Trophoblast cell (in vitro differentiated cells and primary cell): ENCODE data around the gene ZMYND19. TPM values are rescaled to one million over a fixed set of nuclear protein-coding genes. Genes with fewer than 3 reads are reported as not detected.
A peak's percentile ranks its signal among the peaks of the same experiment; 100 is the strongest.

ENCODE experiments used
- DNase-seq, 2 donors: peaks; one replicate each; pipeline ENCODE4 v3.0.0-alpha.2; 2016
- H2AFZ ChIP-seq: 2 replicates; pipeline ENCODE4 v1.6.1; 2013; ENCODE audit warnings: low read length, moderate library complexity, mild to moderate bottlenecking; ENCODE audit not compliant: insufficient read depth, poor library complexity
- H2AK5ac ChIP-seq: 2 replicates; pipeline ENCODE4 v1.6.1; 2013; ENCODE audit warnings: mild to moderate bottlenecking, low read length
- H2BK120ac ChIP-seq: 2 replicates; pipeline ENCODE4 v1.6.1; 2013; ENCODE audit warnings: low read length, mild to moderate bottlenecking, moderate library complexity; ENCODE audit not compliant: insufficient read depth, poor library complexity
- H2BK12ac ChIP-seq: 2 replicates; pipeline ENCODE4 v1.6.1; 2013; ENCODE audit warnings: mild to moderate bottlenecking, low read length, moderate library complexity
- H2BK5ac ChIP-seq: 2 replicates; pipeline ENCODE4 v1.6.1; 2013; ENCODE audit warnings: low read length, low read depth, moderate library complexity, mild to moderate bottlenecking; ENCODE audit not compliant: poor library complexity
- H3K14ac ChIP-seq: 2 replicates; pipeline ENCODE4 v1.6.1; 2013; ENCODE audit warnings: mild to moderate bottlenecking, low read length
- H3K18ac ChIP-seq: 2 replicates; pipeline ENCODE4 v1.6.1; 2013; ENCODE audit warnings: mild to moderate bottlenecking, low read length
- H3K23ac ChIP-seq: 2 replicates; pipeline ENCODE4 v1.6.1; 2013; ENCODE audit warnings: low read length
- H3K27ac ChIP-seq: 2 replicates; pipeline ENCODE4 v1.5.1; 2013; ENCODE audit warnings: low read depth, mild to moderate bottlenecking, inconsistent platforms, low read length, moderate library complexity
- H3K27me3 ChIP-seq: 2 replicates; pipeline ENCODE4 v1.6.1; 2013; ENCODE audit warnings: inconsistent platforms, mild to moderate bottlenecking, low read length, moderate library complexity; ENCODE audit not compliant: insufficient read depth
- H3K36me3 ChIP-seq, 2 experiments: 1 replicate in 1 of 2; 2 replicates in 1 of 2; pipeline ENCODE4 v1.6.1; 2013; ENCODE audit warnings: low read length in 2 of 2, mild to moderate bottlenecking in 2 of 2, moderate library complexity in 1 of 2; ENCODE audit not compliant: insufficient read depth in 2 of 2, control insufficient read depth in 1 of 2
- H3K4ac ChIP-seq: 2 replicates; pipeline ENCODE4 v1.6.1; 2013; ENCODE audit warnings: low read depth, mild to moderate bottlenecking, low read length, moderate library complexity
- H3K4me1 ChIP-seq, 2 experiments: 1 replicate in 1 of 2; 2 replicates in 1 of 2; pipeline ENCODE4 v1.6.1; 2013; ENCODE audit warnings: low read length in 2 of 2, mild to moderate bottlenecking in 2 of 2, moderate library complexity in 1 of 2; ENCODE audit not compliant: insufficient read depth in 2 of 2, control insufficient read depth in 1 of 2
- H3K4me2 ChIP-seq: 2 replicates; pipeline ENCODE4 v1.6.1; 2013; ENCODE audit warnings: inconsistent platforms, mild to moderate bottlenecking, low read length, moderate library complexity
- H3K4me3 ChIP-seq: 2 replicates; pipeline ENCODE4 v1.5.1; 2013; ENCODE audit warnings: mild to moderate bottlenecking, low read depth, low read length, inconsistent platforms
- H3K79me1 ChIP-seq: one replicate; pipeline ENCODE4 v1.6.1; 2013; ENCODE audit warnings: low read length
- H3K79me2 ChIP-seq: 2 replicates; pipeline ENCODE4 v1.6.1; 2013; ENCODE audit warnings: low read length, mild to moderate bottlenecking; ENCODE audit not compliant: control insufficient read depth, insufficient read depth, poor library complexity
- H3K9ac ChIP-seq: 2 replicates; pipeline ENCODE4 v1.6.1; 2013; ENCODE audit warnings: mild to moderate bottlenecking, low read length
- H3K9me3 ChIP-seq: 2 replicates; pipeline ENCODE4 v1.6.1; 2013; ENCODE audit warnings: low read depth, mild to moderate bottlenecking, control low read depth, inconsistent platforms, low read length; ENCODE audit not compliant: insufficient read depth
- H4K12ac ChIP-seq: 2 replicates; pipeline ENCODE4 v1.6.1; 2013; ENCODE audit warnings: low read depth, mild to moderate bottlenecking, low read length, moderate library complexity
- H4K8ac ChIP-seq: 2 replicates; pipeline ENCODE4 v1.6.1; 2013; ENCODE audit warnings: low read depth, mild to moderate bottlenecking, low read length, moderate library complexity
- H4K91ac ChIP-seq: one replicate; pipeline ENCODE4 v1.6.1; 2013; ENCODE audit warnings: low read depth, mild to moderate bottlenecking, low read length, moderate library complexity
- WGBS: extraction: QIAGEN DNeasy Blood & Tissue Kit; methylation state at CpG from one replicate; pipeline ENCODE4 v1.1.7; 2013; ENCODE audit warnings: missing lambda C conversion rate; ENCODE audit not compliant: insufficient read length, insufficient coverage; ENCODE audit errors: extremely low coverage; 5-methylcytosine and 5-hydroxymethylcytosine counted together
- polyA plus RNA-seq: library from polyadenylated mRNA; stranded (reverse); fragments of 200-250 nt; gene quantifications from 2 replicates; pipeline ENCODE4 v1.2.3, GENCODE V29; 2013

ZMYND19 gene
- 17.6 and 18.7 TPM in 2 replicates for polyA plus RNA-seq

DNA sequence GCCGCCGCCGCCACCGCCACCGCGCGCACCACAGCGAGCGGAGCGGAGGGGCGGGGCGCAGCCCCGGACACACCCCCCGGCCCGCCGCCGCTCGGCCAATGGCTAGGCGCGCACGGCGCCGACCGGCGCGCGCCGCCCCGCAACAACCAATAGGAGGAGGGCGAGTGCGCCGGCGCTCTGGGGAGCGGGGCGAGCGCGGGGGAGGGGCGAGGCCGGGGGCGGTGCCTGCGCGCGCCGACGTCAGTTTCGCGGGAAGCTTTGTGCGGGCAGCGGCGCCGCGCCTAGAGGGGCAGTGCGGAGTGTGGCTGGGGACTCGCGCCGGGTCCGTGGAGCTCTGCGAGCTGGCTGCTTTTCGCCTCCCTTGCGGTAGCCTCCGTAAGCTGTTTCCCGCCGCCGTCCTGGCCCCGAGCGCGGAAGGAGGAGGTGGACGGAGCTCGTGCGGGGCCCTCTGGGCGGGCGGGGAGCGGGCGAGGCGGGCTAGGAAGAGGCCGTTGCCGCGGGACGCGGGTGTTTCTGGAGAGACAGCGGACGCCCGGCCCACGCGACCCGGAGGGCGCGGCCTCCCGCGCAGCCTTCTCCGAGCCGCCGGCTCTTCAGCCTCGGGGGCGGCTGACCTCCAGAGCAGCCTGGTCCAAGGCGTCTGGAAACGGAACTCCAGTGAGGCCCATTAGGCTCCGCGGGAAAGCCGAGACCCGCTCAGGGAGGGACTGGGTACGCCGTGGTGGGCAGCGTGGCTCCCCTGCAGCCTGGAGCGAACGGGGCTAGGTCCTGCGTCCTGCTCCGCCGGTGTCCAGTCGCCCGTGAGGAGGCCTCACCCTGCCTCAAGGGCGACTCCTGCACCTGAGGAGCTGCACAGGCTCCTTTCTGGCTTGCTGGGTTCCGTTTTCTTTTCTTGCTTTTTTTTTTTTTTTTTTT lies at the start of gene ZMYND19:
ZMYND19 (minus strand) TSS at position 44 of the 915 bp plus-strand sequence. CDS start 249 bp downstream, outside the sequence.
- Histone ChIP-seq H2BK5ac (peak within 1 kb of the TSS; percentile 63), H3K79me2 (peaks cover 9% of the 10 kb centered on the region), H3K9me3 (no peaks in the 10 kb centered on the region), H2BK120ac (peak within 1 kb of the TSS; percentile 44), H3K18ac (peak within 1 kb of the TSS; percentile 92), H3K4me1 (peaks cover 4 to 13% of the 10 kb centered on the region in 2 experiments), H3K23ac (peak within 1 kb of the TSS; percentile 43), H4K12ac (peak within 1 kb of the TSS; percentile 87), H4K8ac (peak within 1 kb of the TSS; percentile 83), H4K91ac (peak within 1 kb of the TSS; percentile 66), H3K27ac (peak within 1 kb of the TSS; percentile 52), H3K36me3 (peaks cover 29 to 32% of the 10 kb centered on the region in 2 experiments), H3K4me3 (peak within 1 kb of the TSS; percentile 97), H3K79me1 (peaks cover 6% of the 10 kb centered on the region), H3K27me3 (no peaks in the 10 kb centered on the region), H2BK12ac (no peak within 1 kb of the TSS), H2AK5ac (peak within 1 kb of the TSS; percentile 80), H3K4ac (peak within 1 kb of the TSS; percentile 48), H3K9ac (peak within 1 kb of the TSS; percentile 91), H2AFZ (peak within 1 kb of the TSS; percentile 96), H3K4me2 (peak within 1 kb of the TSS; percentile 95), H3K14ac (peak within 1 kb of the TSS; percentile 82)
- peak; percentile 88 to 96 for DNase-seq
- no CpG with 5 or more reads among the region's 113 CpGs for WGBS

DNA sequence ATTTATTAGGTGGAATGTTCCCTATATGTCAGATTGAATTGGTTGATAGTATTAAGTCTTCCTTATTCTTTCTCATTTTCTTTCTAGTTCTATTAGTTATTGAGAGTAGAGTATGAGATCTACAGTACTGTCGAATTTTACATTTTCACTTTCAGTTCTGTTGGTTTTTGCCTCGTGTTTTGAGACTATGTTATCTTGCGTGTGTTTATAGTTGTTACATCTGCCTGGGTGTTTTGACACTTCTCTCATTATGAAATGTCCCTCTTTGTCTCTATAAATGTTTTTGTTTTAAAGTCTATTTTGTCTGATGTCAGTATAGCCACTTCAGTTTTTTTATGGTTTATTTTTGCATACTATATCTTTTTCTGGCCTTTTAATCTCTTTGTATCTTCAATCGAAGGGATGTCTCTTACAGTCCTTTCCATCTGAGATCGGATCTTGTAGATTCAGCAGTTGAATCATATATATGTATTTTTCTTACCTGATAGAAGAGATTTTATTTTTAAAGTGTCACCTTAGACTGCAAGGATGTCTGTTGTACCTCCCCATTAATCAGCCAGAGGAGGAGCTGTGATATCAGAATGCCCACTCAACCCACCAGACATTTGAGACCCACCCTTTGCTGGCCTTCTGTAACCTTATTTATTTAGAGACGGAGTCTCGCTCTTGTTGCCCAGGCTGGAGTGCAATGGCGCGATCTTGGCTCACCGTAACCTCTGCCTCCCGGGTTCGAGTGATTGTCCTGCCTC lies 49.2 kb upstream of the ZMYND19 start:
- Histone ChIP-seq H3K4ac (peak overlapping the region; percentile 95), H3K79me1 (no peaks in the 10 kb centered on the region)
- WGBS, result no CpG with 5 or more reads among the region's 12 CpGs

DNA sequence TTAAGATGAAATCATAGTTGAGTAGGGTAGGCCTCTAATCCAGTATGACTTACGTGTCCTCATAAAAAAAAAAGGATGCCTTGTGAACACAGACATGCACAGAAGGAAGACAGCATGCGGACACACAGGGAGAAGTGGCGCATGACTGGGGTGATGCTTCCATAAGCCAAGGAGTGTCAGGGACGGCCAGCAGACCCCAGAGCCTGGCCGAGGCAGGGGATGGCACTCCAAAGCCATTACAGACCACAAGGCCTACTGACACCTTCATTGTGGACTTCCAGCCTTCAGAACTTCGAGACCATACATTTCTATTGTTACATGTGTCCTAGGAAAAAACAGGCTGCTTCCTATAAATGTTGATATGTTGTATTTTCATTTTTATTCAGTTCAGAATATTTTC lies 48.4 kb upstream of the ZMYND19 start:
- DNase-seq, result no peak
- Histone ChIP-seq H2AFZ (no peak overlapping the region), H3K23ac (no peak overlapping the region), H3K4me2 (no peak overlapping the region), H2BK120ac (no peak overlapping the region), H3K9ac (peak overlapping the region; percentile 28), H3K14ac (no peak overlapping the region), H3K27me3 (no peaks in the 10 kb centered on the region), H4K12ac (no peak overlapping the region), H3K79me2 (peaks cover 12% of the 10 kb centered on the region), H3K79me1 (no peaks in the 10 kb centered on the region), H3K4me3 (no peak overlapping the region), H2AK5ac (no peak overlapping the region), H3K4ac (peak overlapping the region; percentile 24), H2BK12ac (no peak overlapping the region), H3K18ac (no peak overlapping the region), H4K91ac (no peak overlapping the region), H4K8ac (no peak overlapping the region), H3K36me3 (peaks cover 2 to 6% of the 10 kb centered on the region in 2 experiments), H2BK5ac (no peak overlapping the region), H3K4me1 (no peaks in the 10 kb centered on the region), H3K27ac (no peak overlapping the region), H3K9me3 (no peaks in the 10 kb centered on the region)
- no CpG with 5 or more reads among the region's 6 CpGs for whole genome bisulfite sequencing

More for the DNA sequence above, 49.2 kb upstream of the ZMYND19 start:
- H3K9ac ChIP-seq, result no peak overlapping the region
- H2BK5ac ChIP-seq, result no peak overlapping the region
- H3K27ac ChIP-seq, result no peak overlapping the region
- no peaks in the 10 kb centered on the region for H3K27me3 ChIP-seq
- no peak overlapping the region for H4K12ac ChIP-seq
- H3K4me1 ChIP-seq, result no peaks in the 10 kb centered on the region
- no peak overlapping the region for H2BK120ac ChIP-seq
- no peak overlapping the region for H3K4me3 ChIP-seq
- no peak overlapping the region for H3K4me2 ChIP-seq
- H3K23ac ChIP-seq, result no peak overlapping the region
- H4K8ac ChIP-seq, result no peak overlapping the region
- no peak overlapping the region for H3K18ac ChIP-seq
- no peak for DNase-seq
- no peak overlapping the region for H3K14ac ChIP-seq
- H3K79me2 ChIP-seq, result peaks cover 14% of the 10 kb centered on the region
- H3K36me3 ChIP-seq, result peaks cover 6 to 9% of the 10 kb centered on the region in 2 experiments
- no peak overlapping the region for H2BK12ac ChIP-seq
- H2AFZ ChIP-seq, result no peak overlapping the region
- no peak overlapping the region for H4K91ac ChIP-seq
- H3K9me3 ChIP-seq, result no peaks in the 10 kb centered on the region
- H2AK5ac ChIP-seq, result no peak overlapping the region

DNA sequence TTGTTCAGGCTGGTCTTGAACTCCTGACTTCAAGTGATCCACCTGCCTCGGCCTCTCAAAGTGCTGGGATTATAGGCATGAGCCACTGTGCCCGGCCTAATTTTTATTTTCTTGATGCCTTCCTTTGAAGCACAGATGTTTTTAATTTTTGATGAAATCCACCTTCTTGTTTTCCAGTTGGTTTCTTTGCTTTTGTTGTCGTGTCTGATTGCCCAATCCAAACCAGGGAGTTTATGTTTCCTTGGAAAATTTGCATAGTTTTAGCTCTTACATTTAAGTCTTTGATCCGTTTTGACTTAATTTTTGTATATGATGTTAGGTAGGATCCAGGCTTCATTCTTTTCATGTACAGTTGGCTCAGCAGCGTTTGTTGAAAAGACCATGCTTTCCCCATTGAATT lies 43.7 kb upstream of the ZMYND19 start:
- Histone ChIP-seq H3K79me1 (no peaks in the 10 kb centered on the region), H3K18ac (no peak overlapping the region), H2BK120ac (no peak overlapping the region), H4K12ac (no peak overlapping the region), H3K4me2 (no peak overlapping the region), H2BK12ac (no peak overlapping the region), H3K9me3 (no peaks in the 10 kb centered on the region), H3K4me3 (no peak overlapping the region), H2AK5ac (no peak overlapping the region), H3K4me1 (no peaks in the 10 kb centered on the region), H4K91ac (no peak overlapping the region), H4K8ac (no peak overlapping the region), H2AFZ (no peak overlapping the region), H3K27ac (no peak overlapping the region), H2BK5ac (no peak overlapping the region), H3K79me2 (peaks cover 13% of the 10 kb centered on the region), H3K36me3 (peaks cover 0 to 2% of the 10 kb centered on the region in 2 experiments), H3K23ac (no peak overlapping the region), H3K27me3 (no peaks in the 10 kb centered on the region), H3K14ac (no peak overlapping the region), H3K4ac (peak overlapping the region; percentile 26), H3K9ac (no peak overlapping the region)
- DNase-seq, result no peak
- no CpG with 5 or more reads among the region's 5 CpGs for WGBS
